ENCODE measurements around the gene AGFG2.
"Not testable (repeated sequence)": the region's sequence is repeated elsewhere in the genome, so short reads cannot be mapped to it uniquely, and the experiment has no call there.

Gene AGFG2

GRCh38 chr7:100552532-100552931 lies 13.5 kb downstream of the AGFG2 start:
- peaks cover 18% of the 10 kb centered on the region for H3K36me3 ChIP-seq (replicated peaks)
- no peak overlapping the region for H3K4me3 ChIP-seq
- no peaks in the 10 kb centered on the region for H3K4me1 ChIP-seq
- no peaks in the 10 kb centered on the region for H3K27me3 ChIP-seq (ENCODE audit: low read depth)
- H3K9me3 ChIP-seq, result no peaks in the 10 kb centered on the region
- in situ Hi-C loops (cut with MboI; ENCODE audit: low sequenced_read_pairs), result no loop called here
- DNase-seq (ENCODE audit: low spot score in 2 of 2), result no peak

DNA sequence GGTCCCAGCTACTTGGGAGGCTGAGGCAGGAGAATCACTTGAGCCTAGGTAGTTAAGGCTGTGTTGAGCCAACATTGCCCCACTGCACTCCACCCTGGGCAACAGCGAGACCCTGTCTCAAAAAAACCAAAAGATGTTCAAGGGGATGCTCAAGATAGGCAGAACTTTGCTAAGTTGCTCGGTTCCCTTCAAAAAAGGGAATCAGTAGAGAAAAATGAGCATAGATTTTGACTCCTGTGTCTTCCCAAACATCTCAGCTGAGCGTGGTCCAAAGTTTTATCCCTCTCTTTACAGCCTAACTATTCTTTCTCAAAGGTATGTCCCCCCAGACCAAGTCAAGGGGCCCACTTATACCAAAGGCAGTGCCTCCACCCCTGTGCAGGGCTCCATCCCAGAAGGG lies 14.0 kb downstream of the AGFG2 start:
- Histone ChIP-seq H3K36me3 (replicated peaks) (peaks cover 18% of the 10 kb centered on the region), H3K4me1 (no peaks in the 10 kb centered on the region), H3K27me3 (ENCODE audit: low read depth) (no peaks in the 10 kb centered on the region), H3K4me3 (no peak overlapping the region), H3K9me3 (no peaks in the 10 kb centered on the region)
- in situ Hi-C loops (cut with MboI; ENCODE audit: low sequenced_read_pairs), result no loop called here
- DNase-seq (ENCODE audit: low spot score in 2 of 2), result no peak

- H3K36me3 ChIP-seq (replicated peaks), result peaks cover 13% of the 10 kb centered on the region
- no peak for DNase-seq (ENCODE audit: low spot score in 2 of 2)
- in situ Hi-C loops (cut with MboI; ENCODE audit: low sequenced_read_pairs), result no loop called here
These were observed 16.7 kb downstream of the AGFG2 start for GRCh38 chr7:100555701-100556100.

DNA sequence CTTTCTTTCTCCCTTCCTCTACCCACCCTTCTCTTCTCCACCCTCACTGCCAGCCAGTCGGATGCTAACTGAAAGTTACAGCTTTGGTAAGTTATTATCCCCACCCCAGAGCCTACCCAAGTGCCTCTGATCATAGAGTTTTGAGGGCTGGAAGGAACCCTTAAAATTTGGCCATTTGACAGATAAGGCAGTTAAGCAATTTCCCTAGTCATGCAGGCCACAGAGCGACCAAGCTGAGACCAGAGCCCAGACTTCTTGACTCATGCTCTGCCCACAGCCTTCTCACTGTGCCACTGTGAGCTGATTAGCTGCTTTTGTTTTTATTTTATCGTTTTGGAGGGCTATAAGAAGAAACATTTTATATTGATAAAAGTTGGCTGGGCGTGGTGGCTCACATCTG lies 17.5 kb downstream of the AGFG2 start:
- H3K9me3 ChIP-seq, result no peaks in the 10 kb centered on the region
- H3K27me3 ChIP-seq (ENCODE audit: low read depth), result no peaks in the 10 kb centered on the region
- no peak for DNase-seq (ENCODE audit: low spot score in 2 of 2)
- H3K4me3 ChIP-seq, result no peak overlapping the region
- H3K36me3 ChIP-seq (replicated peaks), result peaks cover 13% of the 10 kb centered on the region
- in situ Hi-C loops (cut with MboI; ENCODE audit: low sequenced_read_pairs), result no loop called here
- no peaks in the 10 kb centered on the region for H3K4me1 ChIP-seq

More at GRCh38 chr7:100555701-100556100, 16.7 kb downstream of the AGFG2 start:
- Histone ChIP-seq H3K4me1 (no peaks in the 10 kb centered on the region), H3K4me3 (no peak overlapping the region), H3K27me3 (ENCODE audit: low read depth) (no peaks in the 10 kb centered on the region), H3K9me3 (no peaks in the 10 kb centered on the region)

DNA sequence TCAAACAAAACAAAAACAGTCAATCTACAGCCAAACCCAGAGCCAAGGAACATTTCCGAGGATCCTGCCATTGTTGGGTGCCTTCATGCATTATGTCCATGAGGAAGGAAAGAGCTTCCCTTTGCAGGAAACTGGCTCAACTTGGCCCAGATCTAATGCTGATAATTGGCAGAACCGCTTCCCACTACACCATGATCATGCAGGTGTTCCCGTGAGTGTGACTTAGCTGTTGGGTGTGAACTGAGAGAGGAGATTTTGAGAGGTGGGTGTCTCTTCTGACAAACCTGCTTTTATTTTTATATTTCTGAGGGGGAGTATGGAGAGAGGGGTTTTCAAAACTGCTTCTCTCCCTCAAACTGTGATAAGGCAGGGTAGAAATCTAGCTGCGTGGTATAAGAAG lies 20.1 kb downstream of the AGFG2 start:
- no peaks in the 10 kb centered on the region for H3K9me3 ChIP-seq
- no peak overlapping the region for H3K4me3 ChIP-seq

GRCh38 chr7:100561491-100562194 lies 22.6 kb downstream of the AGFG2 start:
- in situ Hi-C loops (cut with MboI; ENCODE audit: low sequenced_read_pairs), result loop anchor here (10.0 kb wide), 1 partner anchor 97 kb away; the partner anchor contains the start of gene SPACDR
- no peak for DNase-seq (ENCODE audit: low spot score in 2 of 2)
- H3K4me3 ChIP-seq, result no peak overlapping the region
- 0 out of 2 replicates have a peak, but pooled peaks cover 6% of the 10 kb centered on the region for H3K36me3 ChIP-seq (replicated peaks)
- H3K4me1 ChIP-seq, result no peaks in the 10 kb centered on the region
- H3K27me3 ChIP-seq (ENCODE audit: low read depth), result no peaks in the 10 kb centered on the region
- no peaks in the 10 kb centered on the region for H3K9me3 ChIP-seq

More for the DNA sequence above, 20.1 kb downstream of the AGFG2 start:
- Histone ChIP-seq H3K4me1 (no peaks in the 10 kb centered on the region), H3K36me3 (replicated peaks) (peaks cover 16% of the 10 kb centered on the region), H3K27me3 (ENCODE audit: low read depth) (no peaks in the 10 kb centered on the region)
- in situ Hi-C loops (cut with MboI; ENCODE audit: low sequenced_read_pairs), result no loop called here
- no peak for DNase-seq (ENCODE audit: low spot score in 2 of 2)

DNA sequence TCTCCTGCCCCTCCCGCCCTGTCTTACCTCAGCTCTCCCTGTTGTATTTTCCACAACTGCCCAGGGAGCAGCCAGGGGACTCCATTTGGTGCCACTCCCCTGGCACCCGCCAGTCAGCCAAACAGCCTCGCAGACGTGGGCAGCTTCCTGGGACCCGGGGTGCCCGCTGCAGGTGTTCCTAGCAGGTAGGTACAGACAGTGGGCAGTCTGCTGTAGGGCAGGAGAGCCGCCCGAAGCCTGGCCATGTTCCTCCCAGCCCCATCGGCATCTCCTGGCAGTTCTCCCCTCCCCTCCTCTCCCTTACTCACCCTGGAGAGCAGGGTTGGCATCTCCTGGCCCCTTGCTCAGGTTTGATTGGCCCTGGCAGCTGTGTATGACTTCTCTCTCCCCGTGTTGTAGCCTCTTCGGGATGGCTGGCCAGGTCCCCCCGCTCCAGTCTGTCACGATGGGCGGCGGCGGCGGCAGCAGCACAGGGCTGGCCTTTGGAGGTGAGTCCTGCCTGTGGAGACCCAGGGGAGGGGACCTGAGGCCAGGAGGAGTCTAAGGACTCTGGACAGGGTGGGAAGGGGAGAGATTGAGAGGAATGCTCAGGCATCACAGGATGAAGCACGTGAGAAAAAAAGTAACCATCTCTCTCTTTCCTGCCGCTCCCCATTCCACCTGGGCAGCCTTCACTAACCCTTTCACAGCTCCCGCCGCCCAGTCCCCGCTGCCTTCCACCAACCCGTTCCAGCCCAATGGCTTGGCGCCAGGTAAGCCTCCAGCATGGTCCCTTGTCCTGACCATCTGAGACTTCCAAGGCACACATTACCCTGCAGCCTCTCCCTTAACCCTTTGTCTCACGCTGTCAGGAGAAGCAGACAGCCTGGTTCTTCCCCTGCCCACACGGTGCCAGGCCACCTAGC lies 23.4 kb downstream of the AGFG2 start:
- in situ Hi-C loops (cut with MboI; ENCODE audit: low sequenced_read_pairs), result loop anchor here (10.0 kb wide), 1 partner anchor 98 kb away; the partner anchor contains the start of gene SPACDR
- H3K27me3 ChIP-seq (ENCODE audit: low read depth), result no peaks in the 10 kb centered on the region
- no peak overlapping the region for H3K4me3 ChIP-seq
- no peak for DNase-seq (ENCODE audit: low spot score in 2 of 2)
- no peaks in the 10 kb centered on the region for H3K9me3 ChIP-seq
- H3K4me1 ChIP-seq, result no peaks in the 10 kb centered on the region
- 0 out of 2 replicates have a peak, but pooled peaks cover 6% of the 10 kb centered on the region for H3K36me3 ChIP-seq (replicated peaks)

- no peaks in the 10 kb centered on the region for H3K4me1 ChIP-seq
- in situ Hi-C loops (cut with MboI; ENCODE audit: low sequenced_read_pairs), result loop anchor here (10.0 kb wide), 1 partner anchor 98 kb away; the partner anchor contains the start of gene SPACDR
- H3K27me3 ChIP-seq (ENCODE audit: low read depth), result no peaks in the 10 kb centered on the region
- no peak overlapping the region for H3K4me3 ChIP-seq
- DNase-seq (ENCODE audit: low spot score in 2 of 2), result no peak
- H3K9me3 ChIP-seq, result no peaks in the 10 kb centered on the region
- H3K36me3 ChIP-seq (replicated peaks), result 0 out of 2 replicates have a peak, but pooled peaks cover 6% of the 10 kb centered on the region
These were observed 24.1 kb downstream of the AGFG2 start for GRCh38 chr7:100563100-100563564.

- DNase-seq (ENCODE audit: low spot score in 2 of 2), result peak; percentile 46 to 89
- in situ Hi-C loops (cut with MboI; ENCODE audit: low sequenced_read_pairs), result loop anchor here (10.0 kb wide), 1 partner anchor 99 kb away; the partner anchor contains the start of gene SPACDR
These were observed 24.9 kb downstream of the AGFG2 start for GRCh38 chr7:100563809-100564400.

GRCh38 chr7:100564405-100564804 lies 25.4 kb downstream of the AGFG2 start:
- in situ Hi-C loops (cut with MboI; ENCODE audit: low sequenced_read_pairs), result loop anchor here (10.0 kb wide), 1 partner anchor 100 kb away; the partner anchor contains the start of gene SPACDR
- not testable (repeated sequence) for DNase-seq (ENCODE audit: low spot score in 2 of 2); H3K4me3 ChIP-seq; H3K27me3 ChIP-seq (ENCODE audit: low read depth); H3K36me3 ChIP-seq (replicated peaks); H3K9me3 ChIP-seq; H3K4me1 ChIP-seq

More at GRCh38 chr7:100563809-100564400, 24.9 kb downstream of the AGFG2 start:
- Histone ChIP-seq H3K27me3 (ENCODE audit: low read depth) (no peaks in the 10 kb centered on the region), H3K9me3 (no peaks in the 10 kb centered on the region), H3K4me3 (no peak overlapping the region), H3K4me1 (no peaks in the 10 kb centered on the region), H3K36me3 (replicated peaks) (0 out of 2 replicates have a peak, but pooled peaks cover 6% of the 10 kb centered on the region)

- in situ Hi-C loops (cut with MboI; ENCODE audit: low sequenced_read_pairs), result loop anchor here (10.0 kb wide), 1 partner anchor 100 kb away; the partner anchor contains the start of gene SPACDR
- H3K9me3 ChIP-seq, result no peaks in the 10 kb centered on the region
- H3K4me3 ChIP-seq, result no peak overlapping the region
These were observed 26.1 kb downstream of the AGFG2 start for GRCh38 chr7:100565133-100565571.

DNA sequence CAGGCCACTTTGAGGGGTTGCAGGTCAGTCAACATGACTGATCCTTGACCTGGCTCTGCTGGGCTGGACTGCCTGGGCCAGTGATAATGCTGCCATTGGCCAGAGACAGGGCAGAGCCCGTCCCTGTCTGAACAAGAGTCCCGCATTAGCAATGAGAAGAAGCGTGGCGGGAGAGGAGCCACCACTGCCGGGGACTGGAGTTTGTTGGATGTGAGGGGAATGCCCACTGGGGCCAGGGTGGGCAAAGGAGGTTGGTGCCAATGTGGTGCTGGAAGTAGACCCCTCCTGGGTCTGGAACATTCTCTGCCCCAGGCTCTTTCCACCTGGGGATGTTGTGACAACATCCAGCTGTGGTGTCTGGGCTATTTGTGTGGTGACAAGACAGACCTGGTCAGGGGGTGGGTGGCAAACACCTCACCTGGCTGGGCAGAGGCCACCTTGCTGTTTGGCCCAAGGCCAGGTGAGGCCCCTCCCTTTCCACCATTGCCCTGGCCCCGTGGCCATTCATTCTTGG lies 27.1 kb downstream of the AGFG2 start:
- Histone ChIP-seq H3K4me3 (no peak overlapping the region), H3K27me3 (ENCODE audit: low read depth) (no peaks in the 10 kb centered on the region; the same call in 1 of the 2 replicates), H3K9me3 (no peaks in the 10 kb centered on the region), H3K4me1 (peaks cover 3% of the 10 kb centered on the region; the same call in 1 of the 2 replicates), H3K36me3 (replicated peaks) (0 out of 2 replicates have a peak, but pooled peaks cover 4% of the 10 kb centered on the region)
- no peak for DNase-seq (ENCODE audit: low spot score in 2 of 2)
- in situ Hi-C loops (cut with MboI; ENCODE audit: low sequenced_read_pairs), result loop anchor here (10.0 kb wide), 1 partner anchor 101 kb away; the partner anchor contains the start of gene SPACDR

More at GRCh38 chr7:100565133-100565571, 26.1 kb downstream of the AGFG2 start:
- H3K27me3 ChIP-seq (ENCODE audit: low read depth), result no peaks in the 10 kb centered on the region; the same call in 1 of the 2 replicates
- no peaks in the 10 kb centered on the region for H3K4me1 ChIP-seq
- DNase-seq (ENCODE audit: low spot score in 2 of 2), result no peak
- H3K36me3 ChIP-seq (replicated peaks), result 0 out of 2 replicates have a peak, but pooled peaks cover 5% of the 10 kb centered on the region

Data from HAP-1 (cell line).